ENCODE results near the gene COL1A2.

COL1A2 gene

DNA sequence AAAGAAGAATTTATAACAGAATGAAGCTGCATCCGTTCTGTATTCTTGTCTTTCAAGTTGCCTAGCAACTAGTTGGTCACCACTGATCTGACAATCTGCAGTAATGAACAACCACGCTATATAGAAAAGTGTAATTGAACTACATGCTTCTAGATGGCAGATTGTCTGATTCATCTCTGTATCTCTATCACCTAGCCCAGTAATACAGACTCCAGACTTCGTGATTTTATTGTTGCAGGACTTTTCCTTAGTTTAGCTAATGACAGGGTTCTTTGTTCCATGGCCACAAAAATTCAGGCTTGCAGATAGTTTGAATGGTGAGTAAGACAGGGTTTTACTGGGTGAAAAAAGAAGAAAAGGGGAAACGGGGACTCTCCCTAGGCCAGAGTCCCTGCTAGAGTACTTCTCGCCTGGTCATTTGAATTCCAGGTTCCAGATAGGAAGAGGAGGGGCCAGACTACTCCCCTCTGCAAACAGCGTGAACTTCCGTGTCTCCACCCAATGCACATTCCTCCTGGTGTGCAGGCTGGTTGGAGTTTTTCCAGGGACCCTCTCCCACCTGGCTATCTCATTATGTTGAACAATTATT, 45.9 kb downstream of the COL1A2 start:
- no peaks in the 10 kb centered on the region for H3K79me2 ChIP-seq (ENCODE audit: insufficient read depth, low read length)
- no peak overlapping the region for H3K4me3 ChIP-seq (ENCODE audit: low read depth in 1 of 2, low read length in 2 of 2)
- no peak overlapping the region for H3K9ac ChIP-seq (ENCODE audit: low read depth, low read length)
- no peaks in the 10 kb centered on the region for H3K9me3 ChIP-seq (ENCODE audit: insufficient read depth, low read length, severe bottlenecking)
- H3K4me1 ChIP-seq (ENCODE audit: insufficient read depth, low read length): no peaks in the 10 kb centered on the region
- H3K4me2 ChIP-seq (ENCODE audit: insufficient read depth, low read length): no peak overlapping the region
- no peaks in the 10 kb centered on the region for H3K36me3 ChIP-seq (ENCODE audit: insufficient read depth, low read length)
- H2AFZ ChIP-seq (ENCODE audit: low read depth, low read length): no peak overlapping the region
- no peak for ATAC-seq (ENCODE audit: insufficient read depth, low read depth)
- no peak overlapping the region for H3K27ac ChIP-seq (ENCODE audit: low read length)
- TF ChIP-seq EZH2 (IDR thresholded peaks at IDR 0.05; ENCODE audit: borderline replicate concordance, low read depth, low read length, severe bottlenecking): no peak
- TF ChIP-seq, protein P1, sequence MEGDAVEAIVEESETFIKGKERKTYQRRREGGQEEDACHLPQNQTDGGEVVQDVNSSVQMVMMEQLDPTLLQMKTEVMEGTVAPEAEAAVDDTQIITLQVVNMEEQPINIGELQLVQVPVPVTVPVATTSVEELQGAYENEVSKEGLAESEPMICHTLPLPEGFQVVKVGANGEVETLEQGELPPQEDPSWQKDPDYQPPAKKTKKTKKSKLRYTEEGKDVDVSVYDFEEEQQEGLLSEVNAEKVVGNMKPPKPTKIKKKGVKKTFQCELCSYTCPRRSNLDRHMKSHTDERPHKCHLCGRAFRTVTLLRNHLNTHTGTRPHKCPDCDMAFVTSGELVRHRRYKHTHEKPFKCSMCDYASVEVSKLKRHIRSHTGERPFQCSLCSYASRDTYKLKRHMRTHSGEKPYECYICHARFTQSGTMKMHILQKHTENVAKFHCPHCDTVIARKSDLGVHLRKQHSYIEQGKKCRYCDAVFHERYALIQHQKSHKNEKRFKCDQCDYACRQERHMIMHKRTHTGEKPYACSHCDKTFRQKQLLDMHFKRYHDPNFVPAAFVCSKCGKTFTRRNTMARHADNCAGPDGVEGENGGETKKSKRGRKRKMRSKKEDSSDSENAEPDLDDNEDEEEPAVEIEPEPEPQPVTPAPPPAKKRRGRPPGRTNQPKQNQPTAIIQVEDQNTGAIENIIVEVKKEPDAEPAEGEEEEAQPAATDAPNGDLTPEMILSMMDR (IDR thresholded peaks at IDR 0.05; ENCODE audit: borderline replicate concordance, extremely low read depth, low read length, poor library complexity, severe bottlenecking): no peak
- H3K27me3 ChIP-seq (ENCODE audit: insufficient read depth, low read length, poor library complexity): peaks cover 9% of the 10 kb centered on the region
- H4K20me1 ChIP-seq (ENCODE audit: insufficient read depth, low read length): no peaks in the 10 kb centered on the region
- no peak for DNase-seq

DNA sequence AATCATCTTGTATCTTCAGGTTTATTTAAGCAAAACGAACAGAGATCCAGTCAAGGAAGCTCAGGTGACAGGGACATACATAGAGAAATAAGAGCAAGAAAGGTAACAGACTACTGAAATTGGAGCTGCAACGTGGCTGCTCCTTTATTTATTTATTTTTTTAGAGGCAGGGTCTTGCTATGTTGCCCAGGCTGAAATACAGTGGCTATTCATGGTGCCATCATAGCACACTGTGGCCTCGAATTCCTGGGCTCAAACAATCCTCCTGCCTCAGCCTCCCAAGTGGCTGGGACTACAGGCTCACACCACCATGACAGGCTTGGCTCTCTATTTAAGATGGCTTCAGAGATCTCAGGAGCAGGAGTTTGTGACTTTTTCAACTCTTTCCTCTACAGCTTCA, 46.4 kb downstream of the COL1A2 start:
- Histone ChIP-seq H3K27ac (ENCODE audit: low read length) (no peak overlapping the region), H3K4me3 (ENCODE audit: low read depth in 1 of 2, low read length in 2 of 2) (no peak overlapping the region), H3K9ac (ENCODE audit: low read depth, low read length) (no peak overlapping the region), H2AFZ (ENCODE audit: low read depth, low read length) (no peak overlapping the region), H3K36me3 (ENCODE audit: insufficient read depth, low read length) (no peaks in the 10 kb centered on the region), H4K20me1 (ENCODE audit: insufficient read depth, low read length) (no peaks in the 10 kb centered on the region), H3K9me3 (ENCODE audit: insufficient read depth, low read length, severe bottlenecking) (no peaks in the 10 kb centered on the region), H3K4me1 (ENCODE audit: insufficient read depth, low read length) (no peaks in the 10 kb centered on the region), H3K27me3 (ENCODE audit: insufficient read depth, low read length, poor library complexity) (peaks cover 9% of the 10 kb centered on the region), H3K4me2 (ENCODE audit: insufficient read depth, low read length) (no peak overlapping the region), H3K79me2 (ENCODE audit: insufficient read depth, low read length) (no peaks in the 10 kb centered on the region)
- no peak for ATAC-seq (ENCODE audit: insufficient read depth, low read depth)
- DNase-seq: no peak
- TF ChIP-seq, protein P1 (IDR thresholded peaks at IDR 0.05; ENCODE audit: borderline replicate concordance, extremely low read depth, low read length, poor library complexity, severe bottlenecking): no peak
- TF ChIP-seq EZH2 (IDR thresholded peaks at IDR 0.05; ENCODE audit: borderline replicate concordance, low read depth, low read length, severe bottlenecking): no peak

DNA sequence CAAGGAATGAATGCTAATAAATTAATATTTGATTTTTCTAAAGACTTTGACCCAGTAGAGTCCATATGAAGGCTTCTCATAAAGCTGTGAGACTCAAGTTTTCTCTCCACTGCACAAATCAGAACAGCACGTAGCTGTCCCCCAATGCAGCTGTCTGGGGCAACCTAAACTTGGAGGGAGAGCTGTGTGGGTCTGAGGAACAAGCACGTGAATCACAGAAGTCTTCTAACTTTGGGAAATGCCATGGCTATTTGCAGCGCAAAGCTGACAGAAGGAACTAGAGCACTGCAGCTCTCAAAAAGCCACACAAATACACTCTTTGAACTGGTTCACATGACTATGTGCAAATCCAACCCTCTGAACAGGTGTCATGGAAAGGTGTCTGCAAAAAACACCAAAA, 47.9 kb downstream of the COL1A2 start:
- H3K36me3 ChIP-seq (ENCODE audit: insufficient read depth, low read length): no peaks in the 10 kb centered on the region
- H3K27me3 ChIP-seq (ENCODE audit: insufficient read depth, low read length, poor library complexity): peaks cover 9% of the 10 kb centered on the region
- no peaks in the 10 kb centered on the region for H4K20me1 ChIP-seq (ENCODE audit: insufficient read depth, low read length)
- H3K79me2 ChIP-seq (ENCODE audit: insufficient read depth, low read length): no peaks in the 10 kb centered on the region
- H3K4me1 ChIP-seq (ENCODE audit: insufficient read depth, low read length): no peaks in the 10 kb centered on the region
- no peak for ATAC-seq (ENCODE audit: insufficient read depth, low read depth)
- DNase-seq: no peak
- H2AFZ ChIP-seq (ENCODE audit: low read depth, low read length): no peak overlapping the region
- H3K4me2 ChIP-seq (ENCODE audit: insufficient read depth, low read length): no peak overlapping the region
- H3K27ac ChIP-seq (ENCODE audit: low read length): no peak overlapping the region
- TF ChIP-seq EZH2 (IDR thresholded peaks at IDR 0.05; ENCODE audit: borderline replicate concordance, low read depth, low read length, severe bottlenecking): no peak
- TF ChIP-seq, protein P1 (IDR thresholded peaks at IDR 0.05; ENCODE audit: borderline replicate concordance, extremely low read depth, low read length, poor library complexity, severe bottlenecking): no peak
- H3K9ac ChIP-seq (ENCODE audit: low read depth, low read length): no peak overlapping the region
- H3K9me3 ChIP-seq (ENCODE audit: insufficient read depth, low read length, severe bottlenecking): no peaks in the 10 kb centered on the region
- H3K4me3 ChIP-seq (ENCODE audit: low read depth in 1 of 2, low read length in 2 of 2): no peak overlapping the region
